ENCODE measurements around the gene COCH. TPM values are rescaled to one million over a fixed set of nuclear protein-coding genes. Genes with fewer than 3 reads are reported as not detected.

COCH gene
- 0.09 and 0.56 TPM in 2 replicates for total RNA-seq

GRCh38 chr14:30874120-30874998 lies at the start of gene COCH:
Gene COCH, plus strand, starts transcription at chr14:30874559. Its CDS starts 380 bp downstream, at chr14:30874939.

Other genes starting within 250 kb of the COCH start
- 3.1 and 3.3 TPM in 2 replicates for gene AP4S1, start 151.1 kb downstream of the COCH start, total RNA-seq
- 60.4 and 65.5 TPM in 2 replicates for gene STRN3, start 151.8 kb downstream of the COCH start, total RNA-seq

Measured in endothelial cell of coronary artery (primary cell).